Stimulated activated naive CD8-positive, alpha-beta T cell treated with anti-CD3 and anti-CD28 coated beads, Interleukin-15, Interleukin-2, amounts not matched to agents 100 U/mL and 50 U/mL, for 24 hours (primary cell): ENCODE data around the gene QSER1.
A peak's percentile ranks its signal among the peaks of the same experiment; 100 is the strongest.
"Not testable (repeated sequence)": the region's sequence is repeated elsewhere in the genome, so short reads cannot be mapped to it uniquely, and the experiment has no call there.

Experiments
- ATAC-seq: fragments of 150-1000 bp; cut with Tn5 transposase; one replicate; pipeline ENCODE4 v1.10.0; 2021
- DNase-seq: peaks from one replicate; pipeline ENCODE4 v3.0.0; 2021

QSER1 gene

DNA sequence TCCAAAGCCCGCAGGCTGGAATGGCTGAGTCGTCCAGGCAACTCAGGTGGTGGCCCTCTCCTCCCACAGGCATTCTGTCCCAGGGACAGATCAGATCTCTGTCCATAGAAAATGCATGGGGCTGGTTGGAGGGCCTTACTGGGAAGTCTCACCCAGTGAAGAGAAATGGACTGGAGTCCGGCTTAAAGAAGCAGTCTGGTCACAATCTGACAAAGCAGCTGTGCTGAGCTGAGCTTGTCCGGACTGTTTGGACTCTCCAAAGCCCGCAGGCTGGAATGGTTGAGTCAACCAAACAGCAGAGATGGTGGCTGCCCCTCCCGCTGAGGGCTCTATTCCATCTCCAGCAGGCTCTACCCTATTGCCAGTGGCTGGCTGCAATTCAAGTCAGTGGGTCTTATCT is 108.7 kb downstream of the QSER1 start:
- no peak for ATAC-seq
- DNase-seq: no peak

DNA sequence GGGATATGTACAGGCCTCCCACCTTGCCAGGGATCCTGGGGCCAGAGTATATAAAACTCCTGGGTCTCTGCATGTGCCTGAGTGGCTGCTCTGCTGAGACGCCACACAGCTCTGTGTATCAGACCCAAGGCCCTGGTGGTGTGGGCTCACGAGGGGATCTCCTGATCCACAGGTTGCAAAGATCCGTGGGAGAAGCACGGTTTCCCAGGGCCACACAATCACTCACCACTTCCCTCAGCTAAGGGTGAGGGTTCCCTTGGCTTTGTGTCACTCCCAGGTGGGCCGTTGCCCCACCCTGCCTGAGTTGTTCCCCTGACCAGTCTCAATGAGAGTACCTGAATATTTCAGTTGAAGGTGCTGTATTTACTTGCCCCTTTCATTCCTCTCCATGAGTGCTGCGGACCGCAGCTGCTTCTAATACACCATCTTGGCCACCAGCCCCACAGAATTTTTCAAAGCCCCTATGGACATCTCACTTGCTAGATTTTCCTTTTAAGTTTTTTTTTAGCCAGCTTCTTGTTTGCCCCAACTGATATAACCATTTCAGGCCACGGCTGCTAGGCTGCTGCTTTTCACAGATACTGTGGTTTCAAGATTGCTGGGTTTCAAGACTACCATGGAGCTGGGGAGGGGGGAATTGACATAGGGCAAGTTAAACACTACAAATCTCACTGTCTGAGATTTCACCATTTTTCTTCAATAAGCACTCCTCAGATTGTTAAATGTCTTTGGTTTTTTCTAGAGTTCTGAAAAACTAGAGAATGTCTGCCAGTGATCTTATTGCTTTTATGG is 109.3 kb downstream of the QSER1 start:
- DNase-seq (no peak), ATAC-seq (no peak)

- DNase-seq (no peak), ATAC-seq (peak; percentile 78)
Observed at GRCh38 chr11:33005175-33005574, 112.6 kb downstream of the QSER1 start.

DNA sequence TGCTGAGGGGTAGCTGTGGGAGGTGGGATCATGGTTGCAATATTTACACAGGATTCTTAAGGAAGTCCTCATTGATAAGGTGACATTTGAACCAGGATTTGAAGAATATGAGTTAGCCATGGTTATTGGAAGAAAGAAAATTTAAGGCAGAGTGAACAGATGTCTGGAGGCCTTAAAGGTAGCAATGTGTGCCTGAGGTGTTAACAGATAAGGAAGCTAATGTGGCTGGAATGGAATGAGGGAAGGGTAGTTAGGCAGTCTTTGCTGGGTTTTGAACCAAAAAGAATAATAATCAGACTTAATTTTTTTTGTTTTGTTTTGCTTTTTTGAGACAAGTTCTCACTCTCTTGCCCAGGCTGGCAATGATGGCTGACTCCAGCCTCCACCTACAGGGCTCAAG is 113.4 kb downstream of the QSER1 start:
- no peak for DNase-seq
- no peak for ATAC-seq

- no peak for DNase-seq
- no peak for ATAC-seq
Observed at GRCh38 chr11:33013755-33014154, 121.1 kb downstream of the QSER1 start.

- DNase-seq (peak; percentile 86), ATAC-seq (peak; percentile 80)
Observed at GRCh38 chr11:33015621-33016551, 123.3 kb downstream of the QSER1 start, which contains the start of gene DEPDC7. TSS of gene DEPDC7 (plus strand) at chr11:33015878. CDS start at chr11:33015956, 78 bp downstream.

- ATAC-seq (no peak), DNase-seq (no peak)
Observed at GRCh38 chr11:33016654-33017053, 124.0 kb downstream of the QSER1 start.

- DNase-seq (no peak), ATAC-seq (no peak)
Observed at GRCh38 chr11:33017478-33017877, 124.9 kb downstream of the QSER1 start.

GRCh38 chr11:33017965-33018364 is 125.4 kb downstream of the QSER1 start:
- DNase-seq (no peak), ATAC-seq (no peak)

DNA sequence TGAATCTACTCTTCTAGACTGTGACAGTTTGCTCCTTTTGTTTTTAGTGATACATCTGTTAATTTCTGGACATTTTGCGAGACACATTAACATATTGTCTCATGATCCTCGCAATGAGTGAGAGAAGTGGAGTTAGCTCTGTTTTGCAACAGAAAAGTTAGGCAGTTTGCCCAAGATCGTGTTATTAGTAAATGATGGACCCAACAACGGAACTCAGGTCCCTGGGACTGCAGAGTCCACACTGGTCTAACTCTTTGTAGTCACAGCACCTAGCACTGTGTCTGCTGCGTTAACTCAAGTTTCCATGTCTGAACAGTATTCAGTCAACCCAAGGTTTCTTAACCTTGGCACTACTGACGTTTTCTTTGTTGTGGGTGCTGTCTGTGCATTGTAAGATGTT is 126.2 kb downstream of the QSER1 start:
- no peak for DNase-seq
- no peak for ATAC-seq

- ATAC-seq: no peak
- no peak for DNase-seq
Observed at GRCh38 chr11:33021501-33021900, 128.9 kb downstream of the QSER1 start.

GRCh38 chr11:33021937-33022336 is 129.3 kb downstream of the QSER1 start:
- ATAC-seq: no peak
- DNase-seq: no peak

GRCh38 chr11:33025339-33025722 is 132.7 kb downstream of the QSER1 start:
- no peak for ATAC-seq
- DNase-seq: no peak

- no peak for ATAC-seq
- DNase-seq: no peak
Observed at GRCh38 chr11:33027233-33027632, 134.6 kb downstream of the QSER1 start.

GRCh38 chr11:33027846-33028536 is 135.4 kb downstream of the QSER1 start:
- DNase-seq (no peak), ATAC-seq (no peak)

- no peak for ATAC-seq
Observed at GRCh38 chr11:33028537-33028914, 135.9 kb downstream of the QSER1 start.

GRCh38 chr11:33029218-33029617 is 136.6 kb downstream of the QSER1 start:
- DNase-seq, ATAC-seq: not testable (repeated sequence)

More at GRCh38 chr11:33028537-33028914, 135.9 kb downstream of the QSER1 start:
- no peak for DNase-seq
